ENCODE results near the gene PTPRN2.

The PTPRN2 gene

GRCh38 chr7:157601530-157601929, 986.1 kb downstream of the PTPRN2 start:
- no peak overlapping the region for H3K4me3 ChIP-seq (ENCODE audit: low read depth, low read length)
- ChIA-PET POLR2A (no interaction called here), CTCF (no interaction called here)
- TF ChIP-seq, protein P1, sequence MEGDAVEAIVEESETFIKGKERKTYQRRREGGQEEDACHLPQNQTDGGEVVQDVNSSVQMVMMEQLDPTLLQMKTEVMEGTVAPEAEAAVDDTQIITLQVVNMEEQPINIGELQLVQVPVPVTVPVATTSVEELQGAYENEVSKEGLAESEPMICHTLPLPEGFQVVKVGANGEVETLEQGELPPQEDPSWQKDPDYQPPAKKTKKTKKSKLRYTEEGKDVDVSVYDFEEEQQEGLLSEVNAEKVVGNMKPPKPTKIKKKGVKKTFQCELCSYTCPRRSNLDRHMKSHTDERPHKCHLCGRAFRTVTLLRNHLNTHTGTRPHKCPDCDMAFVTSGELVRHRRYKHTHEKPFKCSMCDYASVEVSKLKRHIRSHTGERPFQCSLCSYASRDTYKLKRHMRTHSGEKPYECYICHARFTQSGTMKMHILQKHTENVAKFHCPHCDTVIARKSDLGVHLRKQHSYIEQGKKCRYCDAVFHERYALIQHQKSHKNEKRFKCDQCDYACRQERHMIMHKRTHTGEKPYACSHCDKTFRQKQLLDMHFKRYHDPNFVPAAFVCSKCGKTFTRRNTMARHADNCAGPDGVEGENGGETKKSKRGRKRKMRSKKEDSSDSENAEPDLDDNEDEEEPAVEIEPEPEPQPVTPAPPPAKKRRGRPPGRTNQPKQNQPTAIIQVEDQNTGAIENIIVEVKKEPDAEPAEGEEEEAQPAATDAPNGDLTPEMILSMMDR (IDR thresholded peaks at IDR 0.05; ENCODE audit: insufficient read depth, low read length, missing control alignments) = no peak
- no peak for DNase-seq (ENCODE audit: low read depth, low spot score)

GRCh38 chr7:157599491-157599890, 988.1 kb downstream of the PTPRN2 start:
- DNase-seq (ENCODE audit: low read depth, low spot score) = no peak
- POLR2A ChIA-PET = no interaction called here
- TF ChIP-seq, protein P1 (IDR thresholded peaks at IDR 0.05; ENCODE audit: insufficient read depth, low read length, missing control alignments) = no peak
- no peak overlapping the region for H3K4me3 ChIP-seq (ENCODE audit: low read depth, low read length)
- CTCF ChIA-PET = no interaction called here

DNA sequence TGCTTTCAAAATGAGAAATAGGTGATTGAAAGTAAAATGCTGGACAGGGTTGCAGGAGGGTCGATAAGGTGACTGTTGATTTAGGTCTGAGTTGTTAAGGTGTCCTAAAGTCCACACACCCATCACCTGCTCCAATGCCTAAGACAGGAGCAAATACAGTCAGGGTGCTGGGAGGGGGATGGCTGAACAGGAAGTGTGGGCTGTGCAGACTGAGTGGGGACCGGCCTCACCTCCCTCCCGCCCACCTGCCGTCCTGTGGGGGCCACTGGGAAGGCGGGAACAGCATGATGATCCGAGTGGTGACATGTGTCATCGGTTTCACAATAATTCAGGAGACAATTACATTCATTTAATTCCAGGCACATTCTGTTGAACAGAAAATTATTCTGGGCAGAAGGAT, 990.1 kb downstream of the PTPRN2 start:
- TF ChIP-seq, protein P1 (IDR thresholded peaks at IDR 0.05; ENCODE audit: insufficient read depth, low read length, missing control alignments) = no peak
- POLR2A ChIA-PET = no interaction called here
- no peak overlapping the region for H3K4me3 ChIP-seq (ENCODE audit: low read depth, low read length)
- no peak for DNase-seq (ENCODE audit: low read depth, low spot score)
- CTCF ChIA-PET = no interaction called here

DNA sequence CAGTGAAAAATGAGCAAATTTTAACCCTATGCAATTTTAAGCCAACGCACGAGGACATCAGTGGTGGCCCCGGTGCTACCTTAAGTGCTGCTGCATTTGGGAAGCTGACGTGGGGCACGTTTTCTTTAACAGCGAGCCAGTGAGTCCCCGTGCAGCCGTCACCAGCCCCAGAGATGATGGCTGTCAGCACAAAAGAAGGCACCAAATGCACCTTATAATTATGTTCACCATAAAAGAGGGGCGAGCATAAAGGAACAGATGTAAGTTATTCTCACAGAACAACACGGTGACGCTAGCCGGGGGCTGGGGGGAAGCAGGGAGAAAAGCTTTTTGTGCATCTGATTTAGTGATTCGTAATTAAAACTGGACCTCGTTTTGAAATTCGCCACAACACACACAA, 990.7 kb downstream of the PTPRN2 start:
- POLR2A ChIA-PET = no interaction called here
- TF ChIP-seq, protein P1 (IDR thresholded peaks at IDR 0.05; ENCODE audit: insufficient read depth, low read length, missing control alignments) = no peak
- CTCF ChIA-PET = no interaction called here
- no peak for DNase-seq (ENCODE audit: low read depth, low spot score)
- H3K4me3 ChIP-seq (ENCODE audit: low read depth, low read length) = no peak overlapping the region

DNA sequence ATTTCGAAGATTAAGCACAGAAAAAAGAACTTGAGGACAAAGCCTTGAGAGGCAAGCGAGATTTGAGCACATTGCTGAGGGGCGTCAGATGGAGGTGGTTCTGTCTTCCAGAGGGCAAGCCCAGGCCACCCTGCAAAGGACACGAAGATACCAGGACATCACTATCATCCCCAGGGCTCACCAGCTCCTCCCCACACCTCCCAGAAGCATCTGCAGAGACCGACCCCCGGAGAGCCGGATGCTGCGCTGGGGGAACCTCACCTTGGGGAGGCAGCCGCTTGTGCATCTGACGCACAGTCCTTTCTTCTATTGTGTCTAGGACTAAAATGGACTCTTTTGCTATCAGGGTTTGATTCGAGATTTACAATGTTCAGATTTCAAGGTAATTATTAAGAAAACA, 991.2 kb downstream of the PTPRN2 start:
- no peak overlapping the region for H3K4me3 ChIP-seq (ENCODE audit: low read depth, low read length)
- DNase-seq (ENCODE audit: low read depth, low spot score) = no peak
- CTCF ChIA-PET = no interaction called here
- TF ChIP-seq, protein P1 (IDR thresholded peaks at IDR 0.05; ENCODE audit: insufficient read depth, low read length, missing control alignments) = no peak
- POLR2A ChIA-PET = no interaction called here

DNA sequence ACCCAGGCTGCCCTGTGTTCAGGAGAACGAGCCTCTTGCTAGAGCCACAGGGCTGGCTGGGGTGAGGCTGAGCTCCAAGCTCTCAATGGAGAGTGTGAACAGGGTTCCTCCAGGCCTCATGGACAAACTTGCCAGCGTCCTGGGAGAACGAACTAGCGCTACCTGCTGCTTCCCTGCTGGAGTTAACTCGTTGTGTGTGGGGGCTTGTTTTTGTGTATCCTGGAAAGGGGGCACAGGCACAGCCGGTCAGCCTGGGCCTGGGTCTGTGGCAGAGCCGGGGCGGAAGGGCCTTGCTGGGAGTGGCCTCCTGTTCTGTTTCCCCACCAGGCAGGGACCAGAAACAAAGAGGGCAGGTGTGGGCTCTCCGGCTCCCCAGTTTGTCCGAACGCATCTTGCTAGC, 991.6 kb downstream of the PTPRN2 start:
- ChIA-PET CTCF (no interaction called here), POLR2A (no interaction called here)
- DNase-seq (ENCODE audit: low read depth, low spot score) = no peak
- H3K4me3 ChIP-seq (ENCODE audit: low read depth, low read length) = no peak overlapping the region
- TF ChIP-seq, protein P1 (IDR thresholded peaks at IDR 0.05; ENCODE audit: insufficient read depth, low read length, missing control alignments) = no peak

Measured in AG04449 (cell line).